OCI-M2 (cell line): Measurements from ENCODE around the gene CCSER1.
"Not testable (repeated sequence)": the region's sequence is repeated elsewhere in the genome, so short reads cannot be mapped to it uniquely, and the experiment has no call there.

ENCODE experiments used
- DNase-seq: peaks from one replicate; lab custom pipeline; 2025; ENCODE audit not compliant: unreplicated experiment; lab: John Stamatoyannopoulos, UW

CCSER1 gene

DNA sequence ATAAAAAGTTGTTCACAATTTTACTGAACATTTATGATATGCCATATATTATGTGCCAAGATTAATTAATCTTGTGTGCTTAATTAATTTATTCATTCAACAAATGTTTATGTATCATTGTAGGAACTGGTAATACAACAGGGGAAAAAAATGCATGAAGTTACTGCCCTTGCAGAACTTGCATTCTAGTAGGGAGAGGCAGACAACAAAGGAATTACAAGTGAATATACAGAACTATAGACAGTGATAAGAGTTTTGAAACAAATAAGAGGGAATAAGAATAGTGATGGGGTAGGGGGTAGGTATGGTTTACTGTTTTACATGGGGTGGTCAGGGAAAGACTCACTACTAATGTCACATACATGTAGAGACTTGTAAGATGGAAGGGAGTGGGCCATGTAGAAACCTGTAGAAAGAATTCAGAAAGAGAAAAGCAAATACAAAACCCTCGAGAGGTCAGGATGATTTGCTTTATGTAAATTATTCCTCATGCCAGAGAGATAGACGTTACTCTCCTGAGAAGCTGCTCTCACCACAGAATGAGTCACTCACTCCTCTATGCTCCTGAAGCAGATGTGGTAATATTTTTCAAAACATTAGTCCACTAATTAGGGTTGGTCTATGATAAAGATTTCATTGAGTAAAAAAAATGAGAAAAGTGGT, 1321.6 kb downstream of the CCSER1 start:
- DNase-seq = no peak

DNA sequence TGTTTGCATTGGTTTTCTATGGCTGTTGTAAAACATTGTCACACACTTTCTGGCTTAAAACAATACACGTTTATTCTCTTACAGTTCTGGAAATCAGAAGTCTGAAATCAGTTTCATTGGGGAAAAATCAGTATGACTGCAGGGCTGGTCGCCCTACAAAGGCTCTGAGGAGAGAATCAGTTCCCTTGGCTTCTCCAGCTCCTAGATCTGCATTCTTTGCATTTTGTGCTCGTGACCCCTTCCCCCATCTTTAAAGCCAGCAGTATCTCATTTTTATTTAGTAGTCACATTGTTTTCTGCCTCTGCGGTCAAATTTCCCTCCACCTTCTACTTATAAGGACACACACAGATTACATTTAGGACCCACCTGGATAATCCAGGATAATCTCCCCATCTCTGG, 1326.9 kb downstream of the CCSER1 start:
- DNase-seq = no peak

DNA sequence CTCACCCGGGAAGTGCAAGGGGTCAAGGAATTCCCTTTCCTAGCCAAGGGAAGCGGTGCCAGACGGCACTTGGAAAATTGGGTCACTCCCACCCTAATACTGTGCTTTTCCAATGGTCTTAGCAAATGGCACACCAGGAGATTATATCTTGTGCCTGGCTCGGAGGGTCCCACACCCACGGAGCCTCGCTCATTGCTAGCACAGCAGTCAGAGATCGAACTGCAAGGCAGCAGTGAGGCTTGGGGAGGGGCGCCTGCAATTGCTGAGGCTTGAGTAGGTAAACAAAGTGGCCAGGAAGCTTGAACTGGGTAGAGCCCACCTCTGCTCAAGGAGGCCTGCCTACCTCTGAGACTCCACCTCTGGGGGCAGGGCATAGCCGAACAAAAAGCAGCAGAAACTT, 1335.4 kb downstream of the CCSER1 start:
- DNase-seq = not testable (repeated sequence)

DNA sequence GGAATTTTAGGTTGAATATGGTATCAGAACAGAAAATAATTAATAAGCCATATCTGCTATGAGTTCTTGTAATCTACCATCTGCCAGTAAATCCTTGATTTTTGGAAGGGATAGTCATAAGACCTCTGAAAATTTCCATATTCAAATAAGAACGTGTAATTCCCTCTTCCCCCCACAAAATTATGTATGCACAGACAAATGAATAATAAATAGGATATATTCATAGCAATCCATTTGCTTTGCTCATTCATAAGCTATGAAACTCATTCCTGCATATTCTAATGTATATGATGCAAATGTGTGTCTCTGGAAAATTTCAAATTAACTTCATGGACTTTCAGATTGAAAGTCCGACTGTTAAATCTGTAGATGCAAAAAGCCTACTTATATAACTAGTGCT, 1343.5 kb downstream of the CCSER1 start:
- no peak for DNase-seq

DNA sequence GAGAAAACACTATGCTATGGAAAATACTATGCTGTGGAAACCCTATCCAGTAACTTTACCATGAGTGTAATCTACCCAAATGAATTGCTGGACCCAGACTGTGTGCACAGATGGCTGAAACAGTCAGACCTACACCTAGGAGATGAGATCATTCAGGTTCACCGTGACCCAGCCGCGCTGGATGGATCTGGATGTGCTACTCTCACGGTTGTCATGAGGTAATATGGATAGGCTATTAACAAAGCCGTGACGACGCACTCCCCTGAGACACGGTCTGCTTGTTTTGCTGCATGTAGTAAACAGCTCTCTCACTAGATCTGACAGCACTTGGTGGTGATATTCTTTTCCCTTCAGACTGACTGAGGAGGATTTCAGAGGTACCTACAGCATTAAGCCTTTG, 1344.1 kb downstream of the CCSER1 start:
- no peak for DNase-seq

DNA sequence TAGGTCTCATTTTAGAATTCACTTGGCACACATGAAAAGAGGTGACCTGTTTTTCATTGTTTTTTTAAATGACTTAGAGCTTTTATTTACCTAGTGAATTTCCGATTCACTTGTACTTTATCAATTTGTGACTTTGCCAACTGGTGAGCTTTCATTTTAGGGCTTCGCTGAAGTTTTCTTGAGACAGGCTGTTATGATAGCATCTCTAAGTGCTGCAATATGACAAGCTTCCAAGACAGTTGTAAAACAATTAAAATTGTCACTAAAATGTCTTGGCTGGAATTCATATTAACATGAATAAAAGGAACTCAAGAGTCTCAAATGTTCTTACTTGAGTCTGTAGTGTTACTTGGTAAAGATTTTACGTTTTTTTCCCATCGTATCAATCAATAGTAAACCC, 1344.9 kb downstream of the CCSER1 start:
- no peak for DNase-seq

DNA sequence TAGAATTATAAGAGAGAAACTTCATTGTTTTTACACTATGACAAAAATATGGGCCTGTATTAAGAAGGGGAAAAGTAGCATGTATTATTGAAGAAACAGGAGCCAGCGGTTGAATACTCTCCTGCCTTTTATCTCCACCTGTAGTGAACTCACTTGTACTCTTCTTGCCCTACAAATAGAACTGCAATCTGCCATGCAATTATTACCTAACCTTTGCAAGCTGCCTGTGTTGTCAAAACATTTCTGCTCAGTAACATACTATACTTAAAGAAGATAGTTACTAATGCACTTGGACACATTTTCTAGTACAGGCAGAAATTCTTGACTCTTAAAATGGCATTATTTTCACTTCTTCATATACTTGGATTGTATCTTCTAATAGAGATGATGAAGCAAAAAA, 1358.2 kb downstream of the CCSER1 start:
- no peak for DNase-seq

DNA sequence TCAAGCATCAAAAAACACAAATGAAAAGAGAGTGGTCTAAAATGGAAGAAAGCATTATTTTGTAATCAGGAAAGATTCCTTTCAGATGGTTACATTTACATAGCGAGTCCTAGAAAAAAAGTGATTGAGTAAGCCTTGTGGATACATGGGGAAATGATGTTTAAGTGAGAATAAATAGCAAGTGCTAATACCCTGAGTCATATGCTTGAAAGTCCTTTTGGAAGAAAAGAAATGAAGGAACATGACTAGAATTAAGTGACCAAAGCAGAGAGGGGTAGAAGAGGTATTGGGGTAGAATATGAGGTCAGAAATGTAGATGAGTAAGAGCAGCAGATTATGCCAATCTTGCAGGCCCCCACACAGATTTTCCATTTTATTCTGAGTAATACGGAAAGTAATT, 1361.8 kb downstream of the CCSER1 start:
- DNase-seq = no peak

DNA sequence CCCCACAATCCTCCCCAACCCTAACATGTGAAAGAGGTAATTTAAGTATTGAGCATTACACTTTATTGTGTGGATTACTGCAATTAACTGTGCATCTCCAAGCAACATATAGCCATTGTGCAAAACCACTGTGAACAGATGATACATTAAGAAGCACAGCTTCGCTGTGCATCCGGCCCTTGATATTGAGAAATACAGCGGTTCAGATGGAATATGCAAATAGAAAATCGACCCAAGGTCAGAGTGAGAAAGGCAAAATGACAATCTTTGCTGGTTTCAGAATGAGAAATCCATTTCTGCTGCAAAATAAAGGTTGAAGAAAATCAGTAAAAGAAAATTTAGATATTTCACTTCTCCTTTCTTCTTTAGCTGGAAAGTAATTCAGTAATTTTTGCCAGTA, 1370.7 kb downstream of the CCSER1 start:
- no peak for DNase-seq

DNA sequence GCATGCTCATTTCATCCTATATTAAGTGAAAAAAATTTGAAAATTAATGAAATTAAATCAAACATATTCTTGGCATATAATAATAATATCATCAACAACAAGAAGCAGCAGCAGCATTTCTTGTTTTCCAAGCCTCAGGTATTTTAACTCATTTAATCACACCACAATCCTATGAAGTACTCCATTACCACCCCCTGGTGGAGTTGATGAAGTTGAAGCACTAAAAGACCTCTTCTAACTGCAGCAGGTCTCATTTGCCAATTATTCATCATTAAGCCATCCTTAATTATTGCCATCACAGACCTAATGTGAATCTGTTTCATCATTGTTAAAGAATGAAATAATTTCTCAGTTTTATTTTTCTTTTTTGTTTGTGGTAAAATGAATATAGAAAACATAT, 1375.2 kb downstream of the CCSER1 start:
- no peak for DNase-seq

DNA sequence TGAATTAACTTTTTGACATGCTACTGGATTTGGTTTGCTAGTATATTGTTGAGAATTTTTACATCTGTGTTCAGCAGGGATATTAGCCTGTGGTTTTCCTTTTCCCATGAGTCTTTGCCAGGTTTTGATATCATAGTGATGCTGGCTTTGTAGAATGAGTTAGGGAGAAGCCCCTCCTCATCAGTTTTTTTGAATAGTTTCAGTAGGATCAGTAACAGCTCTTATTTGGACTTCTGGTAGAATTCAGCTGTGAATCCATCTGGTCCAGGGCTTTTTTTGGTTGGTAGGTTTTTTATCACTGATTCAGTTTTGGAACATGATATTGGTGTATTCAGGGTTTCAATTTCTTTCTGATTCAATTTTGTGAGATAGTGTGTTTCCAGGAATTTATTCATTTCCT, 1386.1 kb downstream of the CCSER1 start:
- DNase-seq = no peak

DNA sequence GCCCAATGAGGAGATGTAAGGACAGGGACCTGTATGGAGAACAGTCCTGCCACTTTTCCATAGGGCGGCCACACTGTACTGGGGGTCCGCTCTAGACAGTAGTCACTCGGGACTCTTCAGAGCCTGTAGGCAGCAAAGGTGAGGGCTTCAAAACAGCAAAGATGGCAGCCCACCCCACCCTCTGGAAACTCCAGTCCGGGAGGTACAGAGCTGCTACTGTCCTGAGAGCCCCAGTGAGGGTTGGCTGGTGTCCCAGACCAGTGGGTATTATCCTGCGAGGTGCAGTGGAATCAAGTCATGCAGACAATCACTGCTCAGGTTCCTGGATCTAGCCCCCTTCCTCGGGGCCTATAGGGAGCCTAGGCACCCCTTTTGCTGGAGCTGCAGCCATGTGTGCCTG, 1392.0 kb downstream of the CCSER1 start:
- DNase-seq = no peak

DNA sequence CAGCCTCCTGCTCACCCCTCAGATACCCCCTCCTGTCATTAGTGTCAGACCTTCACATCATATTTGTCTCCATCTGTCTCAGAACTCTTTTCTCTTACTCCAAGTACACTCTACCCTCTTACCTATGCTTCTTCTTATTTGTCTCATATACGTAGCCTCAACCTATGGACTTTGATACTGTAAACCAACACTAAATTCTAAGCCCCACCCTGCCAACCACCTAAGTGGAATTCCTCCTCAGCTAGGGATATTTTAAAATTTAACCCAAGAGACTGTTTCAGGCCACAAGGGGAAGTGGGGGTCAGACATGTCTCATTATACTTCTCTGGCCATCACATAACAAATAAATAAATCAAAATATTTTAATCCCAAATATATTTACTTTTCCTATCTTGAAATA, 1398.4 kb downstream of the CCSER1 start:
- DNase-seq = no peak

DNA sequence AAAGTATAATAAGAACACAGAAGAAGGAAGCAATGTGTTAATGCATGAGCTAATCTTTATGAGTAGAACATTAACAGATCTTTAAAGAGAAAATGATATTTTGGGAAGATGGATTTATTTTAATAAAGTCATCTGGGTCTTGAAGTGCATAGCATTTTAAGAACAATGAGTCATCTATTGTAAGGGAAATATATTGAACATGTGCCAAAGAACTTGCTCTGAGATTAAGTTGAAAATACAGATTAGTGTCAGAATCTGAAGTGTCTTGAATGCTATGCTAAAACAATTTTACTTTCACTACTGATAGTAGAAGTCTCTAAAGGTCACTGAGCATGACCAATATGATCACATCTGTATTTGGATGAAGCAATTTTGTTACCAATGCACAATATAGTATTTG, 1399.9 kb downstream of the CCSER1 start:
- no peak for DNase-seq

DNA sequence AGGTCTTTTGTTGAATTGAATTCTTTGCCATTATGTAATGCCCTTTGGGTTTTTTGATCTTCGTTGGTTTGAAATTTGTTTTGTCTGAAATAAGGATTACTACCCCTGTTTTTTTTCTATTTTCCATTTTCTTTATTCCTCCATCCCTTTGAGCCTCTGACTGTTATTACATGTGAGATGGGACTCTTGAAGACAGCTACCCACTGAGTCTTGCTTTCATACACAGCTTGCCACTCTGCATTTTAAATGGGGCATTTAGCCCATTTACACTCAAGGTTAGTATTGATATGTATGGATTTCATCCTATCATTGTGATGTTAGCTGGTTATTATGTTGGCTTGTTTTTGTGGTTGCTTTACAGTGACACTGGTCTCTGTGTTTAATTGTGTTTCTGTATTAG, 1440.4 kb downstream of the CCSER1 start:
- DNase-seq = no peak

DNA sequence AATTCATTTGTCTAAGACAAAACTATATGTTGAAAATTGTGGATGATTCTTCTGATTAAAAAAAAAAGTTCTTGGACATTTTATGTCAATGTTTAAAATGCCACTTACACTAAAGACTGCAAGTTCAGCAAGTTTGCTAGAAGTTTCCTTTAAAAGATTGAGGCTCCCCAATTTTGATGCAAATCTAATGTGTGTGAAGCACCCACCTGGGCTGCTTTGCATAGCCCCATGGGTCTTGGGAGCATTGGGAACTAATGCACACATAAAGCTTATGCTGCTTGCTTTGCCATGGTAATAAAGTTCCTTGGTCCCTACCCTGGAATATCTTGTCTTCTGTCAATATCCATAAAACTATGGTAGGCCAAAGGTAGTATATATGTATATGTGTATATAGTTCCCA, 1450.7 kb downstream of the CCSER1 start:
- DNase-seq = no peak

DNA sequence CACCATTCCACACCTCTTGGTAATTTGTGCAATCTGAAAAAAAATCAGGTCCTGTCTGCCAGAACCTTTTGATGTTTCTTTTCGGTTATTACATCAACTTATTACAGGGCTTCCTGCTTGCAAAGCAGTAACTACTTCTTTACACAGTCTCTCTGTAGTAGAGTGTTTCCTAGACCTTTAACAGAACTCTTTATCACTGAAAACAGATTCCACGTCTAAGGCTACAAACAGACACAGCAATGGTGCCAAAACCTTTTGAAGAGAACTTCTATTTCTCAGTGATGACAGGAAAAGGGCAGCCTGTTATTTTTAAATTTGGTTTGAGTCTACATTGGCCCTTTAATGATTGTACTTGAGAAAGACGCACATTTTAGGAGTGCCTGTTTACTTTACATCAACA, 1463.1 kb downstream of the CCSER1 start:
- DNase-seq = no peak

DNA sequence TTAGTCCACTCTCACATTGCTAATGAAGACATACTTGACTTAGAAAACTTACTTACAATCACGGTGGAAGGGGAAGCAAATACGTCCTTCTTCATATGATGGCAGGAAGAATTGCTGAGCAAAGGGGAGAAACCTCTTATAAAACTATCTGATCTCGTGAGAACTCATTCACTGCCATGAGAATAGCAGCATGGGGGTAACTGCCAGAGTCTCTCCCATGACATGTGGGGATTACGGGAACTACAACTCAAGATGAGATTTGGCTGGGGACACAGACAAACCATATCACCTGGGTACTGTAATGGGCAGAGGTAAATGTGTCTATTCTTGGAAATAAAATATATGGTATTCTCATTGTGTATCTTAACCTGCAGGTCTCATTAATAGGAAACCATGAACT, 1464.9 kb downstream of the CCSER1 start:
- no peak for DNase-seq

DNA sequence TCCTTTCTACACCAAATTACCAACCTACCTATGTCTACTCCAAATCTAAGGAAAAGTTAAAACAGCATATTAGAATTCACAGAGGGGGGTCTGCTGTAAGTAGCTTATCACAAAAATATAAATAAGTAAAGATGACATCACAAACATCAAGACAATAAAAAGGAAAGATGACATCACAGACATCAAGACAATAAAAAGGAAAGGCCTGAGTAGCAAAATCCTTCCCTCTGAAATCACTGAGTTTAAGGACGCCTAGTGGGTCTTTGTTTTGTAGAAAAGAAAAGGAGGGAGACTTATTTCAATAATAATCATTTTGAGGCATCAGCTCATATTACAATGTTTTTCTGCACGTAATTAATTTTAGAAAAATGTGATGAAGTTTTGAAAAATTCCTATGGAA, 1469.5 kb downstream of the CCSER1 start:
- no peak for DNase-seq

DNA sequence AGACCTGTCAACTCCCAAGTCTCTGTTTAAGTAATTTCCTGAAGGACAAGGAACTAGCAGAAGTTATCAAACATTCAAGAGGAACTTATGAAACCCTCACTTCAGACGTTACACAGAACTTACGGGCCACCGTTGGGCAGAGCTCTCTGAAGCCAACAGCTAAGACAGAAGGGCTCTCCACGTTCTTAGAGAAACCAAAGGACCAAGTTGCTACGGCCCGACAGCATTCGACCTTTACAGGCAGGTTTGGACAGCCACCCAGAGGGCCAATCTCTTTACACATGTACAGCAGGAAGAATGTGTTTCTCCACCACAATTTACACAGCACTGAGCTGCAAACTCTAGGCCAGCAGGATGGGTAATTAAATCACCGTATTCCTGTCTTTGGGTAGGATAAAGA, 1471.5 kb downstream of the CCSER1 start:
- no peak for DNase-seq

DNA sequence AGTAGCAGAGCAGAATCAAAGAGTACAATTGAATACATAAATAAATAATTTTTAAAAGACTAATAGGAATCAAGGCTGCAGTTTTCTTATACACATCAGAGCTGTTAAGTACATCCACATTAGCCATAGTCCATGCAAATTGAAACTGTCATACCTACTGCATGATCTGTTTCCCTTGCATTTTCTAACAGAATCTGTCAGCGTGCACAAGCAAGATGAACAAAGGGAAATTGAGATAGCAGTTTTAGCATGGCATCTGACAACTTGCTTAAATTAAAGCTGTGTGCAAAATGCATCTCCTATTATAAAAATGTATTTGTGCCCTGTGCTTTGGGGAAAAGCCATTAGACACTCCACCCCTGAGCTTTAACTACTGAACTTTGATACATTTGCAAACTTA, 1473.1 kb downstream of the CCSER1 start:
- DNase-seq = no peak

DNA sequence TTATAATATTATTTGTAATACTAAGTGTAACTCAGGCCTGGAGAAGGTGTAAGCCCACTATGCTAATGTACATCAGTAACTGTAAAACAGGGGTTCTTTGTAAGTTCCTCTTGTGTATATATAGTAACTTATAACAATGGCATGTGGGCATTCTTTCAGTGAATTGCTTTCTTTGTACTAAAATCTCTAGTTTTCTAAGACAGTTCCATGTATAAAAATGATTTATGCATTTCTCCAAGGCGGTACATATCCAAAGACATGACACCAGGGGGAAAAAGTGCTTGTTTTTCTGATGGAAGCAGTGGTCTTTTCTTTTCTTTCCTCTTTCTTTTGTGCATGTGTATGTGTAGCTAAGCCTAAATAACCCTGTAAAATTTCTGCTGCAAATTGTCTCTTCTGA, 1474.2 kb downstream of the CCSER1 start:
- no peak for DNase-seq

DNA sequence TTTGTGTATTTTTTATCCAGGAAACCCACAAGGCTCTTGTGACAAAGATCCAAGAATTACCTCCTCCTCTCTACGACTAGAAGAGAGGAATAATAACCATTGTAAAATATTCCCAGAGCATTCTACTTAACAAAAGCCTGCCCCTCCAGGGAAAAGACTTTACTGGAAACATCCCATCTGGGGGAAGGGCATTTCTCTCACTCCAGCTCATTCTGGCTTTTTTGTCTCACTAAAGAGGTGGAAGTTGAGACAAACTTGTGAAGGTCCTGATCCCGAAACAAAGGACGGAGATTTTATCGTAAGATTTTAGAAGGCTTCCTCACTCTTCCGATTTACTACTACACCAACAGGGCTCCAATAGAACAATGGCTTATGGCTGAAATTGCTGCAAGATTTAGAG, 1484.6 kb downstream of the CCSER1 start:
- no peak for DNase-seq

DNA sequence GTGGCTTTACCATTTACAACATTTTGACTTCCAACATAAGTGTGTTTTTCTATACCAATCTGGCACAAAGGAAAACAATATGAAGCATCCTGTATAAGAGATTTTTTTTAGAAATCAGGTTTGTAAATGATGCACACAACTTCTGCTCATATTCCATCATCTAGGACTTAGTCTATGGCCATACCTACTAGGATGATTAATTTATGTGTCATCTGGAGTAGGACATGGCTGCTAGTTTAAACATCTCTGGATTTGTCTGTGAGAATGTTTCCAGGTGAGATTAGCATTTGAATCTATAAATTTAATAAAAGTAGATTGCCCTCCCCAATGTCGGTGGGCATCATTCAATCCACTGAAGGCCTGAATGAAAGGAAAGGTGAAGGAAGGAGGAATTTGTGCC, 1493.8 kb downstream of the CCSER1 start:
- no peak for DNase-seq
